GM12892 (cell line): ENCODE results near the gene VCL.

Experiments
- DNase-seq: peaks from one replicate; pipeline ENCODE4 v3.0.0; 2011; ENCODE audit not compliant: insufficient read length
- FAIRE-seq: peaks from 2 replicates; lab custom pipeline; 2011; peaks lifted over from hg19 to GRCh38; lab: Jason Lieb, UNC
- POLR2A ChIP-seq: IDR thresholded peaks from 2 replicates; pipeline ENCODE4 v1.6.1; 2011; ENCODE audit warnings: low read depth, low read length, control low read depth
- POLR2AphosphoS5 ChIP-seq: IDR thresholded peaks from 2 replicates; pipeline ENCODE4 v1.6.1; 2011; ENCODE audit warnings: low read depth, low read length, control low read depth
- TAF1 ChIP-seq: IDR thresholded peaks from 2 replicates; pipeline ENCODE4 v1.6.1; 2011; ENCODE audit warnings: low read depth, mild to moderate bottlenecking, control low read depth, low read length, borderline replicate concordance

VCL gene

GRCh38 chr10:74104996-74105395 is 107.1 kb downstream of the VCL start:
- TF ChIP-seq POLR2AphosphoS5 (no peak), TAF1 (no peak), POLR2A (no peak)
- no peak for FAIRE-seq

GRCh38 chr10:74107391-74107790 is 109.5 kb downstream of the VCL start:
- FAIRE-seq, result no peak
- no peak for DNase-seq
- TF ChIP-seq TAF1, result no peak
- no peak for TF ChIP-seq POLR2A
- no peak for TF ChIP-seq POLR2AphosphoS5

More at GRCh38 chr10:74104996-74105395, 107.1 kb downstream of the VCL start:
- DNase-seq, result no peak

DNA sequence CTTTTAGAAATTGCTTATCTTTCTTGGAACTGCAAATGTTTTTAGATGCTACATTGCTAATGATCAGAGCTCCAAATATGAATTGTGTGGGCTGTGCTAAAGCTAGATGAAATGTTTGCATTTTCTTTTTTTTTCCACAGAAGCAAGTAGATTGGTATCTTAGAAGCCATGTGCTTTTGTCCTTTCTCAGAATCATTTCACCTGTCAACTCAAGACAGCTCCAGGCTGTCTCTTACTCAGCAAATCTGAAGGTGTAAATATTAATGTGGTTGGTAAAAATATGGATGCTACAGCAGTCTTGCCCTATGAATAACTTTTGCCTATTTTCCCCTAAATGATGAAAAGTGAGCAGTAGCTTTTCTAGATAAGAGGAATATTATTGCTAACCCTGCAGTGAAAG is 111.5 kb downstream of the VCL start:
- no peak for TF ChIP-seq POLR2AphosphoS5
- TF ChIP-seq TAF1, result no peak
- TF ChIP-seq POLR2A, result no peak
- DNase-seq (no peak), FAIRE-seq (no peak)

DNA sequence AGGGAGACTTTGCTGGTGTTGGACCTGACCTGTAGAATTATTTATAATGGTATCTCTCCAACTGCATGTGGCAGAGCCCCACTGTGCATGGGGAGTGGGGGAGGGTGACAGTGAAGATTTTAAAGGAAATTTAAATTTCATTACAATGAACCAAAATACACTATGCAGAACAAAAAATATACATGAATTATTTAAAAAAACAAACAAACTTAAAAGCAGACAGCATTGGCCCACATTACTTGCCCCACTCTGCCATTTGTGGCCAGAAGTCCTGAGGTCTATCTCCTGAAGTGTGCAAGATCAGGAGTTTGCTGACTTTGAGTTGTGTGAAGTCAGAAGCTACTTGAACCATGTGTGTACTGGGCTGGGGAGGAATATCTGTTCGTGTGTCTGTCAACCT is 112.2 kb downstream of the VCL start:
- TF ChIP-seq POLR2AphosphoS5, result no peak
- TF ChIP-seq POLR2A, result no peak
- FAIRE-seq, result no peak
- DNase-seq, result no peak

DNA sequence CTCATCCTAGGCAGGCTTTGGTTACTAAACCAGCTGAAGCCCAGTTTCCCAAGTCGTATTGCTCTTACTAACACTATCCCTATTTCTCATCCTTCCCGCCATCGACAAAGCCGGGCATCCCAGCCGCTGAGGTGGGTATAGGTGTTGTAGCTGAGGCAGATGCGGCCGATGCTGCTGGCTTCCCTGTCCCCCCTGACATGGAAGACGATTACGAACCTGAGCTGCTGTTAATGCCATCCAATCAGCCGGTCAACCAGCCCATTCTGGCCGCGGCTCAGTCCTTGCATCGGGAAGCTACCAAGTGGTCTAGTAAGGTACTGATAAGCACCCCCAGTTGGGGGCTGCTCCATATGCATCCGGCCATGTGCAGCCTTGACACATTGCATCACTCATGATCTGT is 113.9 kb downstream of the VCL start:
- DNase-seq (no peak), FAIRE-seq (no peak)
- TF ChIP-seq POLR2A (no peak), TAF1 (no peak), POLR2AphosphoS5 (no peak)

- TF ChIP-seq POLR2A (no peak), TAF1 (no peak), POLR2AphosphoS5 (no peak)
- no peak for FAIRE-seq
- DNase-seq, result no peak
Measured at GRCh38 chr10:74113546-74113945, 115.6 kb downstream of the VCL start.

DNA sequence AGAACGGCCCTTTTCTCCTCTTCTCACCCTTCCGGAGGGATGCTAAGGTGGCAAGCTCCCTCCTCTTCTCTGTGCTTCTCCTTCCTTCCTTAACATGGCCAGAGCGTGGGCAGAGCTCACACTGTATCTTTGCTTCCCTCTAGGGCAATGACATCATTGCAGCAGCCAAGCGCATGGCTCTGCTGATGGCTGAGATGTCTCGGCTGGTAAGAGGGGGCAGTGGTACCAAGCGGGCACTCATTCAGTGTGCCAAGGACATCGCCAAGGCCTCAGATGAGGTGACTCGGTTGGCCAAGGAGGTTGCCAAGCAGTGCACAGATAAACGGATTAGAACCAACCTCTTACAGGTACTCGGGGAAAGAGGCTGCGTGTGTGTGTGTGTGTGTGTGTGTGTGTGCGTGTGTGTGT is 116.1 kb downstream of the VCL start:
- TF ChIP-seq POLR2AphosphoS5 (no peak), POLR2A (no peak), TAF1 (no peak)
- FAIRE-seq (no peak), DNase-seq (no peak)

DNA sequence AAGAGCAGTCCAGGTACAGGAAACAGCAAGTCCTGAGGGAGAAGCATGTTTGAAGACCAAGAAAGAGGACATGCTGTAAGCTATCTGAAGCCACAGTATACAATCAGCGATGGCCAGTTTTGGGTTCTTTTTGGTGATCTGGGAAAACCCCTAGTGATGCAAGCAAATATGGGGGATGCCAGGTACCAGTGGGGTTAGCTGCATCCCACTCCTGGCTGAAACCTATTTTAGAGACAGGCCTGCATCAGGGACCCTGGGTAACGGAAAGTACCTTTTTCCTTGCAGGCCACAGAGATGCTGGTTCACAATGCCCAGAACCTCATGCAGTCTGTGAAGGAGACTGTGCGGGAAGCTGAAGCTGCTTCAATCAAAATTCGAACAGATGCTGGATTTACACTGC is 119.8 kb downstream of the VCL start:
- FAIRE-seq (peak; percentile 67), DNase-seq (no peak)
- TF ChIP-seq TAF1 (no peak), POLR2AphosphoS5 (no peak; the same call in 1 of the 2 replicates), POLR2A (no peak)

GRCh38 chr10:74118804-74119203 is 120.9 kb downstream of the VCL start:
- no peak for DNase-seq
- TF ChIP-seq POLR2AphosphoS5 (no peak; the same call in 1 of the 2 replicates), TAF1 (no peak), POLR2A (no peak)
- FAIRE-seq, result no peak

- FAIRE-seq (no peak), DNase-seq (no peak)
- TF ChIP-seq POLR2A (no peak), POLR2AphosphoS5 (no peak), TAF1 (no peak)
Measured at GRCh38 chr10:74120911-74121310, 123.0 kb downstream of the VCL start.

- DNase-seq, result no peak
- no peak for TF ChIP-seq TAF1
- no peak for TF ChIP-seq POLR2A
- TF ChIP-seq POLR2AphosphoS5, result no peak
- FAIRE-seq, result no peak
Measured at GRCh38 chr10:74121368-74121767, 123.5 kb downstream of the VCL start.

GRCh38 chr10:74122060-74122459 is 124.1 kb downstream of the VCL start:
- FAIRE-seq (no peak), DNase-seq (no peak)
- TF ChIP-seq POLR2AphosphoS5 (no peak), TAF1 (no peak), POLR2A (no peak)
